HG03469 (cell line): ENCODE data around the gene XAF1.
"Not testable (repeated sequence)": the region's sequence is repeated elsewhere in the genome, so short reads cannot be mapped to it uniquely, and the experiment has no call there.

Source experiments
- ATAC-seq: cut with Tn5 transposase; IDR thresholded peaks from one replicate; pipeline ENCODE4 v1.9.1; 2021; ENCODE audit warnings: mild to moderate bottlenecking, moderate library complexity, moderate number of reproducible peaks; ENCODE audit not compliant: unreplicated experiment

Gene XAF1

DNA sequence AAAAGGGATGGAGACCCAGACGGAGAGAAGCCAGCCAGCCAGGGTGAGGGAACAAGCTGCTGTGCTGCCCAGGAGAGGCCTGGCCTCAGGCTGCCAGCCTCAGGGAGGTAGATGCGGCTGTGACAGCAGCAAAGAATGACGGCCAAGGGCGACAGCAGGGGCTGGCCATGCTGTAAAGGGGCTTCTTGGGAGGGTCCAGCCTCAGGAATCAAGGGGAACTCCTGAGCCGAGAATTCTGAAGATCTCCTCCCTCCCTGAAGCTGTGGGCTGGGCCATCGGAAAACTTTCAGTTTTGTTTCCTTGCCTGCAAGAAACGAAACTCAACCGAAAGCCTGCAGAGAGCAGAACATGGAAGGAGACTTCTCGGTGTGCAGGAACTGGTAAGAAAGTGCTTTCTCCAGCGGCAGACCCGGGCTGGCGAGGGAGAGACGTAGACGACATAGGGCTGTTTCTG, at the start of gene XAF1:
Gene XAF1, plus strand, starts transcription at position 316 of the 454 bp plus-strand sequence. Its CDS starts 33 bp downstream, at position 349.
- ATAC-seq, result no peak

GRCh38 chr17:6706499-6706898, 49.3 kb upstream of the XAF1 start:
- ATAC-seq, result no peak

DNA sequence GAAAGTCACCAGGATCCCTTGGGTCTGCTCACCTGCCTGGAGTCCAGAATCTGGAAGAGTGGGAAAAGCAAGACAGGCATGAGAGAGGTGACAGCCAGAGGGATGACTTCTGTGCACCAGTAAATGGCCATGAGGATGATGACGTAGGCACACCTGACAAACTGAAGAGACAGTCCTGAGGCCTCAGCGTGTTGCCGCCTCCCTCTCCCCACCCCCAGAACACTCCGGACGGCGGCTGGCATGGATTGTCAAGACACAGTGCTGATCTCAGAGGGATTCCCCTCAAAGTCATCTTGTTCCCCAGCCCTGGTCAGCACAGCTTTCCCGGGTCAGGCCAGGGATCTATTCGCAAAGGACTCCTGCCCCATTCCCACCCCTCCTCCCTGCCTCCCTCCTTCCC, 48.9 kb upstream of the XAF1 start:
- ATAC-seq, result no peak

GRCh38 chr17:6708357-6708961, 47.4 kb upstream of the XAF1 start:
- no peak for ATAC-seq

DNA sequence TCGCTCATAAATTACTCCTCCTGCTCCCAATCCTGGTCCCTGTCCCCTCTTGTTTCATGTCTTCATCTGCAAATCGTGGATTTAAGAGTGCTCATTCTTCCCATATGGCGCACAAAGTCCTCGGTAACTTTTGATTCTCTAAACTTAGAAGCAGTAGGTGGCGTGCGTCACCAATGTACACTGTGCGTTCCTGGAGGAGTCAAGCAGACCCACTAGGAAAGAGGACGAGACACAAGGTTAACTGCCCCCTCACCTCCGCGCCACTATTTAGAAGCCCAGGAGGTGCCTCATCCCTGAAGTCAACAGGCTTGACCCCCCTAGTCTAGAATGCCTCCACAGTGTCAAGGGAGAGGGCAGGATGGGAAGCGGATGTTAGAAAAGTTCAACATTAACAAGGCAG, 45.5 kb upstream of the XAF1 start:
- no peak for ATAC-seq

- no peak for ATAC-seq
Observed at GRCh38 chr17:6711081-6711674, 44.7 kb upstream of the XAF1 start.

GRCh38 chr17:6711681-6712057, 44.2 kb upstream of the XAF1 start:
- ATAC-seq, result no peak

GRCh38 chr17:6712058-6712853, 43.6 kb upstream of the XAF1 start:
- no peak for ATAC-seq

- no peak for ATAC-seq
Observed at GRCh38 chr17:6712854-6713129, 43.1 kb upstream of the XAF1 start.

DNA sequence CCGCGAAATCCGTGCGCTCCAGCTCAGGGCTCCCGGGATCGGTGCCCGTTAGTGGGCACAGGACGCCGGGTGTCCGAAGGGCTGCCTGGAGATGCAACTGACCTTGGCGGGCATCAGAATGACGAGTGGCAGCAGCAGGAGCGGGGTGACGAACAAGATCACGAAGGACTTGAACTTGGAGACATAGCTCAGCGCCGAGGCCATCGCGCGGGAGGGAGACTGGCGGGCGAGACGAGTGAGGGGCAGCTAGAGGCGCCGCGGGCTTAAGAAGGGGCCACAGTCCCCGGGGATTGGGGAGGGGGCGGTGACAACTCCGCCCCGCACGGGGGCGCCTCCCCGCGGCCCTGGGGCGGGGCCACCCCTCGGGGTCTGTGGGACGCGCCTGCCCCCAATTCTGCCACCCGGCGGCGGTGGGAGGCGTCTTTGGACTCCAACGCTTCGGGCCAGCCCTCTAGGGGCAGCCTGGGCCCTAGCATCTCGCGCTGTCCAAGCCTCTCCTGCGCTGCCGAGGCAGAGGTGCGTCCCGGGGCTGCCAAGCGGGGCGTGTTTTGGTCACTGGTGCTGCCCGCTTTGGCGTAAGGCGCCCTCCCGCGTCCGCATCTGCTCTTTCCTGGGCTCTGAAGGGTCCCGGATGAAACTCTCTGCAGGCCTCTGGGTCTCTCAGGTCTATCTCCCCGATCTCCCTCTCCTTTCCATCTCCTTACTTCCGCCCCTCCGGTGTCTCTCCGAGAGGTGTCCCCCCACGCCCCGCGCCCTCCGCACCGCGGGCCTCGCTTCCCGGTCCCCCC, 42.5 kb upstream of the XAF1 start, which contains the start of gene SLC13A5:
Gene SLC13A5, minus strand, starts transcription at position 240 of the 788 bp plus-strand sequence. Its CDS starts 36 bp downstream, at position 204.
- no peak for ATAC-seq

DNA sequence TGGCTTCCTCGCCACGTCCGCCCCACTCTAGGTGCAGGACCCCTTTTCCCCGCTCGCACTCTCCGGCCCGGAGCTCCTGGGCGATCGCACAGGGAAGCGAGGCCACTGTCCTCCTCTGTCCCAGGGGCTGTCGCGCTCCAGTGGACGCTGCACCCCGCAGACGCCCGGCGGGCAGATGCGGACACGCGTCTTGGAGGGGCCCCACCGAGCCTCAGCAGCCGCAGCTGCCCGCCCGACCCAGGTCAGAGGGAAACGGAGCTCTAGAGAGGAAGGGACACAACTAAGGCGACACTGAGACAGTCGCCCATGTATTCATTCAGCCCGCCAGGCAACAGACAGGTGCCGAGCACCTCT, 42.0 kb upstream of the XAF1 start:
- no peak for ATAC-seq

DNA sequence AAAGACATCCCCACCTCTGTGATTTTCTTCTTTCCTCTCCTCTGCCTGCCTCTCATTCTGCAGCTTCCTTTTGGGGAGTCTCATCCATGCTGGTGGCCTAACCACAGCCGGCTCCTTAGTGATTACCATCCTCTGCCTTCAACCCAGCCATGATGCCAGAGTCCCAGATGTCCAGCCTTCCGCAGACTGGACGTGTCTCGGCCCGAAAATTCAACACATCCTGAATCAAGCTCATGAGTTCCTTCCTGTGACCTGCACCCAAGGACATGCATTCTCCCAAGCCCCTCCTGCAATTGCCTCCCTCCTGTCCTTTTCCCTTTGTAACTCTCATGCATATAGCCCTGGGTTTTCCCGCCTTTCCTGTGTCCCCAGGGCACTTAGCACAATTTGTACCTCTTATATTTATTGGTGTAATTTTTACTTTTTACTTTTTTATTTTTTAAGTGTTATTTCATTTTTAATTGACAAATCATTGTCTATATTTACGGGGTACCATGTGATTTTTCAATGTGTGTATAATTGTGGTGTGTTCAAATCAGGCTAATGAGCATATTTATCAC, 41.5 kb upstream of the XAF1 start:
- no peak for ATAC-seq

GRCh38 chr17:6716736-6717135, 39.1 kb upstream of the XAF1 start:
- no peak for ATAC-seq

GRCh38 chr17:6721744-6722143, 34.1 kb upstream of the XAF1 start:
- no peak for ATAC-seq

DNA sequence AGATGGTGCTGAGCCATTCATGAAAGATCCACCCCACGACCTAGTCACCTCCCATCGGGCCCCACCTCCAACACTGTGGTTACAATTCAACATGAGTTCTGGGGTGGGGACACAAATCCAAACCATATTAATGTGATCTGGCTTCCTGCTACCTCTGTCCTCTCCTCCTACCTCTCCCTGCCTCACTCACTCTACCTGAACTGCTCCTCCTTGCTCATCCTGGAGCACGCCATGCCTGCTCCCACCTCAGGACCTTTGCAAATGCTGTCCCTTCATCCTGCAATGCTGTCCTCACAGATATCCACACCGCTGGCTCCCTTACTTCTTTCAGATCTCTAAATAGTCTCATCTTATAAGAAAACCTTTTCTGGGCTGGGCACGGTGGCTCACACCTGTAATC, 31.8 kb upstream of the XAF1 start:
- ATAC-seq, result no peak

DNA sequence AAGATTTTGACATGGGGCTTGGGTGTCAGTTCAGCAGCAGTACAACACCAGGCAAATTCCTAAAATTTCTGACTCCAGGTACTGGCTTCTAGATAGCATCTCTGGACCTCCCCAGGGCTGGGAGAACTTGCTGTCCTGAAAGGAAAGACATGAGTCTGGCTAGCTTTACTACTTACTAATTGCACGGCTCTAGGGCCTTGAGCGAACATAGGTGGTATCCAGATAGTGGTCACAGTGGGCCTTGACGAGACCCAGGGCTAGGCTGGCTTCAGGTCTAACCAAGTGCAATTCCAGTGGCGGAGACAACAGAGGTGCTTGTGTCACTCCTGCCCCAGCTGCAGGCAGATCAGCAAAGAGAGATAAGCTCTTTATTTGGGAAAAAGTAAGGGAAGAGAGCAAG, 26.3 kb upstream of the XAF1 start:
- no peak for ATAC-seq

DNA sequence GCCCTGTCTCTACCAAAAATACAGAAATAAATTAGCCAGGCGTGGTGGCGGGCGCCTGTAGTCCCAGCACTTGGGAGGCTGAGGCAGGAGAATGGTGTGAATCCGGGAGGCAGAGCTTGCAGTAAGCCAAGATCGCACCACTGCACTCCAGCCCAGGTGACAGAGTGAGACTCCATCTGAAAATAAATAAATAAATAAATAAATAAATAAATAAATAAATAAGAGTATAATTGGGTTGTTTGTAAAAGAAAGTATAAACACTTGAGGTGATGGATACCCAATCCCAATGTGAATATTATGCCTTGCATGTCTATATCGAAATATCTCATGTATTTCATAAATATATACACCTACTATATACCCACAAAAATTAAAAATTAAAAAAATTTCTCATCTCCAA, 9.2 kb upstream of the XAF1 start:
- not testable (repeated sequence) for ATAC-seq

GRCh38 chr17:6748617-6749016, 7.2 kb upstream of the XAF1 start:
- ATAC-seq, result no peak

- no peak for ATAC-seq
Observed at GRCh38 chr17:6749519-6749918, 6.3 kb upstream of the XAF1 start.

GRCh38 chr17:6752068-6752909, 3.6 kb upstream of the XAF1 start:
- ATAC-seq, result no peak
